Hematopoietic multipotent progenitor cell treated with erythropoietin and hydrocortisone succinate and interleukin-3 and kit ligand, for 4 days (in vitro differentiated cells): ENCODE measurements around the gene SLC22A14.
"Not testable (repeated sequence)": the region's sequence is repeated elsewhere in the genome, so short reads cannot be mapped to it uniquely, and the experiment has no call there.

Experiments used
- DNase-seq: peaks from one replicate; pipeline ENCODE4 v3.0.0-alpha.2; 2015

The SLC22A14 gene

GRCh38 chr3:38274864-38275649 is 7.0 kb upstream of the SLC22A14 start:
- no peak for DNase-seq

DNA sequence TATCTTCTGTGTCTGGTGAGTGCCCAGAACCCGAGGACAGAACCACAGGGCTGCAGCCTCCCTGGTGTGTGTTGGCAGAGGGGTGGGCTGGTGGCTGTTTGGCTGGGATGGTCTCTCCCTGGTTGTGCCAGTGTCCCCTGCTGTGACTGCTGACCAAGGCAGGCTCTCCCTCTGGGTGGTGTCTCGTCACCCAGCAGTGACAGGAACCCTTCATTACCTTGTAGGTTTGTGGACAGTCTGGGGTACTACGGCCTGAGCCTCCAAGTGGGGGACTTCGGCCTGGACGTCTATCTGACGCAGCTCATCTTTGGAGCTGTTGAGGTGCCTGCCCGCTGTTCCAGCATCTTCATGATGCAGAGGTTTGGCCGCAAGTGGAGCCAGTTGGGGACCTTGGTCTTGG is 6.4 kb upstream of the SLC22A14 start:
- no peak for DNase-seq

DNA sequence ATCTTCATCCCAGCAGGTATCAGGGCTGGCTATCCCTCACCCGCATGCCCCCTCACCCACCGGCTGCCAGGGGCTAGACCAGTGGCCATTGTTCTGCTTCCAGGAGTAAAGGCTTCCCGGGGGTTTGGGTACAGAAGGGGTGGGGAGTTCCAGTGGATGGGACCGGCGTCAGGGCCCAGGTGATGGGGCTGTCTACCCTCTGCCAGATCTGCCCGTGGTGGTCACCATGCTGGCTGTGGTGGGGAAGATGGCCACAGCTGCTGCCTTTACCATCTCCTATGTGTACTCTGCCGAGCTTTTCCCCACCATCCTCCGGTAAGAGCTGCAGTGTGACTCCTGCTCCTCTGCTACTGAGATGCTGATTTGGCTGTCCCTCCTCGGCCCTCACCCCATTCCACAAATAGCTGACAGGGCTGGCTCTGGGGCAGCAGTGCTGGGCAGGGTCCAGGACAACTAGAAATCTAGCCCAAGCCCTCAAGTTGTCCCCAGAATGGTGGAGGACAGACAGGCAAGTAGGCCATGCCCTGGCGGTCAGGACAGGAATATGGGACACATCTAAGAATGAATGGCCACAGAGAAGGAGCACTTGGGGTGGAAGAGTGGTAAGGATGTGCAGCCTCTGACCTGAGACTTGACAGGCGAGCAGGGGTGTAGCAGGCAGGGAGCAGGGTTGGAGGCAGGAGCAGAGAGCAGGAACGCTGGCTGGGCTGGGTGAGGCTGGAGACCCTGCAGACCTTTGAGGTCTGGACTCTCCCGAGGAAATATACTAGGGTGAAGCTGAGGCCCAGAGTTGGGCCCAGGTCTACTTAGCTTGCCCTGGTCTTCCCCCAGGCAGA is 5.8 kb upstream of the SLC22A14 start:
- no peak for DNase-seq

DNA sequence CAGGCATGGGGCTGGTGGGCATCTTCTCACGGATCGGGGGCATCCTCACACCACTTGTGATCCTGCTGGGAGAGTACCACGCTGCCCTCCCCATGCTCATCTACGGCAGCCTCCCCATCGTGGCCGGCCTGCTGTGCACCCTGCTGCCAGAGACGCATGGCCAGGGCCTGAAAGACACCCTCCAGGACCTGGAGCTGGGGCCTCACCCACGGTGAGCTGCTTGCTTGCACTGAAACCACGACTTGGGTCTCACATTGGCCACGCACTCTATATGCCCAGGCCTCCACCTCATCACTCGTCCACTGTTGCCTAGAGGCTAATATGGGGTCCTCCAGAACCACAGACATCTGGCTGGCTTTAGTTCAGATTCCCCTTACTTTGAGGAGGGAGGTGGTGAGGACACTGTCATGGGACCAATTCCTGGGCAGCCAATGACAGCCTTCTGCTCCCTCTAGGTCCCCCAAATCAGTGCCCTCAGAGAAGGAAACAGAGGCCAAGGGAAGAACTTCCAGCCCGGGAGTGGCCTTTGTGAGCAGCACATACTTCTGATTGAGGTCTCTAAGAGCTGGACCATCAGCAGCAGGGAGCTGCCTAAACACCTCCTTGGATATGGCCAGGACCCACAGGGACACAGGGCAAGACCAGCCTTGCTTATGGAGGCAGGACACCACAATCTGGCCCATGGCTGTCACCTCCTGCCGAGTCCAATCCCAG is 5.0 kb upstream of the SLC22A14 start:
- no peak for DNase-seq

DNA sequence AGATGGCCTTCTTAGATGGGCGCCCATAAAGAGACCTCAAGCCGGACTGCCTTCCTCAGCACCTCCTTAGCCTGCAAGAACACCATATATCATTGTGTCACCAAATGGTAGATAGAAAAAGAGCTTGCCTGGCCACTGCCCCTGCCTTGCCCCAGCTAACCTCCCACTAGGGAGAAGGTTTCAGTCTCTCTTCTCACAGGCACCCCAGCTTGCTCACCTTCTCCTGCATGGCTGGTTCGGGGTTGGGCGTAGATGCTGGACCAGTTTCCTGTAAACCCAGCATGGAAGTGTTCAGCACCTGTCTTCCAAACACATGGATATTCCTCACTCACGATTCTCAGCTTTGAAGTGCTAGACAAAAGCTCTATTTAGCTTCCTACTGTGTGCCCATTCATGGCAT is 3.3 kb upstream of the SLC22A14 start:
- no peak for DNase-seq

DNA sequence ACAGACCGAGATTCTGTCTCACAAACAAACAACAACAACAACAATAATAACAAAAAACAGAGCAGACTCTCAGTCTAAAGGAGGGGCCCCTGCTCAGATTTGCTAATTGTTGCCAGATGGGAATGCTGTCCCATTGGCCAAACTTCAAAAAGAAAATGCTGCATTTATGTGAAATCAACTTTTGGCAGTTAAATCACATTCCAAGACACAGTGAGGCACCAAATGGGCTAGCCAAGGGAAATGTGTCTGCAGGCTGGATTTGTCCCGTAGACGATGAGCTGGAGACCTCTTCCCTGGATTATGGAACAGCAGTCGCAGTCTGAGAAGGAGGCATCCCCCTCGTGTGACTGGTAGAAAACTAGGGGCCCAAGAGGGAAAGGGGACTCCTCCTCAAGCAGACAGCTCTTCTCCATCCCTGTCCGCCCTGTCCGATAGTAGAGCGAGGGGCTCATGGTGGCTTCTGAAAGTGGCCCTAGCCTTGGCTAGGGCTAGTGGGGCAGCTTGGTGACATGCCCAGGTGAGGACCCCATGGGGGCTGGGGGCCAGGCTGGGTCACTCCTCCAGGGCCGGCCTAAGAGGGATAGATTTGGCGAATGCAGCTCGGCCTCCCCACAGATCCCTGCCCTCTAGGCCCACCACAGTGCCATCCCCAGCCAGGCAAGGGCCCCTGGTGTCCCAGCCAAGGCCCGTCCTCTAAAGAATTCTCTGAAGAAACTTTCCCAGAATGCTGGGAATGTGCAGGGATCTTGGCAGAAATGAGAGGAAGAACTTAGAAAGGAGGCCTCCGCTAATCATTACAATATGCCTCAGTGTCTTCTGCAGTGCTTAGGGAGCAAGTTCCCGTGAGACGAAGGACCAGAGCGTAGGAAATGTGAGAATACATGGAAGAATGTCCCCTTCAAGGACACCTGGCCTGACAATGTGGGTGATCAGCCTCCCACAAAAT is 2.0 kb downstream of the SLC22A14 start:
- DNase-seq: no peak

DNA sequence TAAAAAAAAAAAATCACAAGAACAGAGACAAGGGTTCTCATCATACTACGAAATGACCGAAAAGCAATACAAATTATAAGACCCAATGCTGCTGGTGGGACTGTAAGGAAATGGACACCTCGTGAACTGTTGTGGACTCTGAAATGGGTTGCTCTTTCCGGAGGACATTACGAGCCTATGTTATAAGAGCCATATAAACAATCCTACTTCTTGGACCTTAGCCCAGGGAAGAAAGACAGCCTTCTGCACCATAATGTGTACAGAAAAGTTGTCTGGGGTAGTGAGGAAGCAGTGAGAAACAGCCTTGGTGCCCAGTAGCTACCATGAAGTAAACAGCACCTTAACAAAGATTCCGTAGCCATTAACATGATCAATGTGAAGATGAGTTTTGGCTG is 2.7 kb downstream of the SLC22A14 start:
- no peak for DNase-seq

- not testable (repeated sequence) for DNase-seq
Measured at GRCh38 chr3:38289286-38290217, 7.5 kb downstream of the SLC22A14 start.

DNA sequence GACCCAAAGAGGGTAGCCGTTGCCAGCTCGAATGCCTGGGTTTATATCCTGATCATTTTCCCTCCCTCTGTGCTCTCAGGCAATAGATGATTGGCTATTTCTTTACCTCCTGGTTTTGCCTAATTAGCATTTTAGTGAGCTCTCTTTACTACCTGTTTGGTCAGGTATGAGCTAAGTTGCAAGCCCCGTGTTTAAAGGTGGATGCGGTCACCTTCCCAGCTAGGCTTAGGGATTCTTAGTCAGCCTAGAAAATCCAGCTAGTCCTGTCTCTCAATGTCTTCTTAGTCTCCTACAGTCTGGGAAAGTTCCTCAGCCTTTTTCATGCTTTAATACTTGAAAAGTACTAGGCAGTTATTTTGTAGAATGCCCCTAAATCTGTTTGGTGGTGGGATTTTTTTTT is 15.0 kb downstream of the SLC22A14 start:
- not testable (repeated sequence) for DNase-seq

DNA sequence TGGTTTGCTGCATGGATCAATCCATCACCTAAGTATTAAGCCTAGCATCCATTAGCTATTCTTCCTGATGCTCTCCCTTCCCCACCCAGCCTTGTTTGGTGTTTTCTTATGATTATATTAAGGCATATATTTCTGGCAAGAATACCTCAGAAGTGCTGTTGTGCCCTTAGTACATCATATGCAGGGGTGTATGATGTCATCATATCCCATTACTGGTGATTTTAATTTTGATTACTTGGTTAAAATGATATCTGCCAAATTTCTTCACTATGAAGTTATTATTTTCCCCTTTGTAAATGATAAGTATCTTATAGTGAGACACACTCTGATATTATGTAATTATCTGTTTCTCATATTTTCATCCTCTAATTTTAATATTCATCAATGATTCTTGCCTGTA is 15.4 kb downstream of the SLC22A14 start:
- DNase-seq: no peak

GRCh38 chr3:38297947-38298711 is 16.0 kb downstream of the SLC22A14 start:
- DNase-seq: peak; percentile 12

GRCh38 chr3:38306941-38307340 is 24.8 kb downstream of the SLC22A14 start:
- no peak for DNase-seq

DNA sequence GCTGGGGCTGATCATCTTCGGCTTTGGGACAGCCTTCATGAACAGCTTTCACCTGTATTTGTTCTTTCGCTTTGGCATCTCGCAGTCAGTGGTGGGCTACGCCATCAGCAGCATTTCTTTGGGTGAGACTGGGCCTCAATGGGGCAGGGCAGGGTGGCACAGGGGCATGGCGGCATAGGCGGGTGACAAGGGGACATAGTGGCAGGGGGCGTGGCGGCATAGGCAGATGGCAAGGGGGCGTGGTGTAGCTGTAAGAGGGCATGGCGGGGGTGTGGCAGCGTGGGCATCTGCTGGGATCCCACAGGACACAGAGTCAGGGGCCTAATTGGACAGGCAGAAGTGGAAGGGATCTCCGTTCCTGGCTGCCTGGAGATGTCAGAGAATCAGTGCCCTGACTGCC is 25.5 kb downstream of the SLC22A14 start:
- no peak for DNase-seq

GRCh38 chr3:38308456-38308855 is 26.4 kb downstream of the SLC22A14 start:
- DNase-seq: no peak

DNA sequence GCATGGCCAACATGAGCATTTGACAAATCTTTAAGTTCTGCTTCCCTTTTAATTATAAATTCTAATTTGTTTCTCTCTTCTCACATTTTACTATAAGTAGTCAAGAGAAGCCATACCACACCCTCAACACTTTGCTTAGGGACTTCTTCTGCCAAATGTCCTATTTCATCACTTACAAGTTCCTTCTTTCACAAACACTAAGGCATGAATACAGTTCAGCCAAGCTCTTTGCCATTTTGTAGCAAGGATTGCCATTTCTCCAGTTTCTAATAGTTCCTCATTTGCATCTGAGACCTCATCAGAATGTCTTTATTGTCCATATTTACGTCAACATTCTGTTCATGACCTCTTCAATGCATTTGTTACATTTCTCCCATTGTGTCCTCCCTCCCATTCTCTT is 29.4 kb downstream of the SLC22A14 start:
- DNase-seq: peak; percentile 34

- DNase-seq: no peak
Measured at GRCh38 chr3:38311941-38312340, 29.8 kb downstream of the SLC22A14 start.

DNA sequence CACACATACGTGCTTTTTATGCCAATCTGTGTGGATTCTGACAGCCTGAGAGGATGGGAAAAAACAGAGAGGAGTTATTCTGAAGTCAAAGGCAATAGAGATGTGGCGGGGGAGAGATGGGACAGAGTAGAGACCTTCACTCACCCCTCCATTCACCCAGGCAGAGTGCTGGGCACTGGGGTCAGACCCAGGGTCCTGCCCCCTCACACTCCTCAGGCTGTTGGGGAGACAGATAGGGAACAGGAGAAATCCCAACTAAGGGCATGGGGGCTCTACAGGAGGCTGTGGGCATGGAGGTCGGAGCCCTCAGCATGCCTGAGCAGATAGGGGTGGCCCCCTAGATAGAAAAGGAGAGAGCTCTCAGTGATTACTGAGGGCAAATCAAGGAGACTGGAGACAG is 30.3 kb downstream of the SLC22A14 start:
- DNase-seq: no peak

GRCh38 chr3:38313263-38313662 is 31.2 kb downstream of the SLC22A14 start:
- no peak for DNase-seq

DNA sequence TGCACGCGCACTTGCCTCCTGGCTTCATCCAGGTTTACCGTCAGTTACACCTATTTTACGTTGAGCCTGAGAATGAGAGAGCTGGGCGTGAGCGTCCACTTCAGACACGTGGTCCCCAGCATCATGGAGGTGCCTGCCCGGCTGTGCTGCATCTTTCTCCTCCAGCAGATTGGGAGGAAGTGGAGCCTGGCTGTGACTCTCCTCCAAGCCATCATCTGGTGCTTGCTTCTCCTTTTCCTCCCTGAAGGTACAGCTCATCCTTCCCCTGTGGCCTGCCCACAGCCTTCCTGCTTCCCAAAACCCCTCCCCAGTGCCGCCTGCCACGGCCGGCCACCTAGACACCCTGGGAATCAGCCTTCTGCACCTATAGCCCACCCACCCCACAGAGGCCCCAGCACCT is 31.6 kb downstream of the SLC22A14 start:
- DNase-seq: no peak

- peak; percentile 36 for DNase-seq
Measured at GRCh38 chr3:38314112-38314763, 32.1 kb downstream of the SLC22A14 start.
